Measurements from ENCODE around the gene HSPB1. TPM values are rescaled to one million over a fixed set of nuclear protein-coding genes. Genes with fewer than 3 reads are reported as not detected.
"Not testable (repeated sequence)": the region's sequence is repeated elsewhere in the genome, so short reads cannot be mapped to it uniquely, and the experiment has no call there.

Gene HSPB1
- polyA plus RNA-seq, 1 donor, result 204 TPM

DNA sequence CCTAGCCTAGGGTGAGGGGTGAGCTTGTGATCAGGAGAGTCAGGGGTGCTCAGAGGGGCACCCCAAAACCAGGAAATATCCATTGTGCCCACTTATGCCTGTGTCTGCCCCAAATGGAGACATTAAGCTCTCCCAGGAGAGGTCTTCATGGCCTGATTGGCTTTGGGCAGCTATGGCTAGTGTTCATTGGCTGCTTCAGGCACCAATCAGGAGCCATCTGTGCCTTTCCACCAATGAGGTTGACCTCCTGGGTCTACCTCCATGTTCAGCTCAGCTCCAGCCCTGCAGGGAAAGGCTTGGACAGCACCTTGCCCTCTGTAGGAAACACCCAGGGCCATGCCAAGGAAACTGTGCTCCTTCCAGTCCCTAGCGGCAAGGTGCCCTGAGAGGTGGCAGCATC, 23.9 kb upstream of the HSPB1 start:
- no peak overlapping the region for H3K27ac ChIP-seq (ENCODE audit: low read length)
- no peaks in the 10 kb centered on the region for H3K9me3 ChIP-seq (ENCODE audit: control insufficient read depth, low read depth, low read length)
- H3K4me1 ChIP-seq (ENCODE audit: control insufficient read depth, insufficient read depth, low read length), result peaks cover 5% of the 10 kb centered on the region
- no peaks in the 10 kb centered on the region for H3K36me3 ChIP-seq (ENCODE audit: control insufficient read depth, insufficient read depth, low read length)
- H3K27me3 ChIP-seq (ENCODE audit: control insufficient read depth, insufficient read depth, low read length), result peaks cover 70% of the 10 kb centered on the region
- WGBS (ENCODE audit: insufficient coverage, low lambda C conversion rate), result no CpG with 5 or more reads among the region's 1 CpG
- no peak for DNase-seq
- H3K4me3 ChIP-seq (ENCODE audit: low read length), result no peak overlapping the region

DNA sequence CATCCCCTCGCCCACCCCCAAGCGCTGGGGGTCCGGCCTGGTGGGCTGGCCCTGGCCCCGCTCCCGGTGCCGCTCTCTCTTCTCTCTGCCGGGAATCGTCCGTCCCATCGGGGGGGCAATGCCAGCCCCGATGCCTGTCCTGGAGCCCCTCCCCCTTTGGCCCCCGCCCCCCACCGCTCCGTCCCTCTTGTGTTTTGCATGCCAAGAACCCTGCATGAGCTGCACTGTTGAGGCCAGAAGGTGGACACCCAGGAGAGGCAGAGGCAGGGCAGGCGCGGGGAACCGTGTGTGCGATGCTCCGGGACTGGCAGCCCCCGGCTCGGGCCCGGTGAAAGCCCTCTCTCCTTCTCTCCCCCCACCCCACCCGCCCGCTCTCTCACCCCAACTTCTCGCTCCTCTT, 22.1 kb upstream of the HSPB1 start:
- no CpG with 5 or more reads among the region's 25 CpGs for WGBS (ENCODE audit: insufficient coverage, low lambda C conversion rate)
- Histone ChIP-seq H3K36me3 (ENCODE audit: control insufficient read depth, insufficient read depth, low read length) (no peaks in the 10 kb centered on the region), H3K27me3 (ENCODE audit: control insufficient read depth, insufficient read depth, low read length) (peaks cover 74% of the 10 kb centered on the region), H3K4me3 (ENCODE audit: low read length) (no peak overlapping the region), H3K27ac (ENCODE audit: low read length) (no peak overlapping the region), H3K4me1 (ENCODE audit: control insufficient read depth, insufficient read depth, low read length) (peaks cover 5% of the 10 kb centered on the region), H3K9me3 (ENCODE audit: control insufficient read depth, low read depth, low read length) (no peaks in the 10 kb centered on the region)
- DNase-seq, result no peak

- H3K9me3 ChIP-seq (ENCODE audit: control insufficient read depth, low read depth, low read length), result no peaks in the 10 kb centered on the region
- 9% methylated on average over 4 of the region's 63 CpGs for WGBS (ENCODE audit: insufficient coverage, low lambda C conversion rate)
- DNase-seq, result peak in 1 of 2 donors; percentile 33
- peaks cover 79% of the 10 kb centered on the region for H3K27me3 ChIP-seq (ENCODE audit: control insufficient read depth, insufficient read depth, low read length)
- H3K4me3 ChIP-seq (ENCODE audit: low read length), result no peak overlapping the region
- no peaks in the 10 kb centered on the region for H3K36me3 ChIP-seq (ENCODE audit: control insufficient read depth, insufficient read depth, low read length)
- H3K27ac ChIP-seq (ENCODE audit: low read length), result no peak overlapping the region
- H3K4me1 ChIP-seq (ENCODE audit: control insufficient read depth, insufficient read depth, low read length), result peaks cover 5% of the 10 kb centered on the region
Measured at GRCh38 chr7:76281006-76281705, 21.3 kb upstream of the HSPB1 start.

DNA sequence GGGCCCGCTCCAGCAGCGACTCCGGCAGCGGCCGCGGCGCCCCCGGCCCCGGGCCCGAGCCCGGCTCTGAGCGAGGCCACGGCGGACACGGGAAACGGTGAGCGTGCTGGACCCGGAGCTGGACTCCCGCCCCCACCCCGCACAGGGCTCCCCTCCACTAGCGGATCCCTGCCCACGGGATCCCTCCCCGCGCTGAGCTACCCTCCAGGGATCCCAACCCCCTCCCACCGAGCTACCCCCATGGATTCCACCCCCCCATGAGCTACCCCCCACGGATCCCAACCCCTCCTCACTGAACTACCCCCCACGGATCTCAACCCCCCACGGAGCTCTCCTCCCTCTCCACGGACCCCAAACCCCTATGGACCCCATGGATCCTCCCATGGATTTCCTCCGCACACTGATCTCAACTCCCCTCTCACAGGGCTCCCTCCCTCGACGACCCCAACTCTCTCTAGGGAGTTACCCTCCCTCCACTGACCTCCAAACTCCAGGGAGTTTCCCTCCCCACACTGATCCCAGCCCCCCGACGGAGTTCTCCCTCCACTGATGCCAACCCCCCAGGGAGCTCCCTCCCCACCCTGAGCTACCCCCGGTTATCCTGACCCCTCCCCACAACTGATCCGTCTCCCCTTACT, 20.6 kb upstream of the HSPB1 start:
- Histone ChIP-seq H3K9me3 (ENCODE audit: control insufficient read depth, low read depth, low read length) (no peaks in the 10 kb centered on the region), H3K27me3 (ENCODE audit: control insufficient read depth, insufficient read depth, low read length) (peaks cover 75% of the 10 kb centered on the region), H3K4me1 (ENCODE audit: control insufficient read depth, insufficient read depth, low read length) (peaks cover 5% of the 10 kb centered on the region), H3K36me3 (ENCODE audit: control insufficient read depth, insufficient read depth, low read length) (no peaks in the 10 kb centered on the region), H3K4me3 (ENCODE audit: low read length) (no peak overlapping the region), H3K27ac (ENCODE audit: low read length) (no peak overlapping the region)
- no peak for DNase-seq
- no CpG with 5 or more reads among the region's 36 CpGs for WGBS (ENCODE audit: insufficient coverage, low lambda C conversion rate)

DNA sequence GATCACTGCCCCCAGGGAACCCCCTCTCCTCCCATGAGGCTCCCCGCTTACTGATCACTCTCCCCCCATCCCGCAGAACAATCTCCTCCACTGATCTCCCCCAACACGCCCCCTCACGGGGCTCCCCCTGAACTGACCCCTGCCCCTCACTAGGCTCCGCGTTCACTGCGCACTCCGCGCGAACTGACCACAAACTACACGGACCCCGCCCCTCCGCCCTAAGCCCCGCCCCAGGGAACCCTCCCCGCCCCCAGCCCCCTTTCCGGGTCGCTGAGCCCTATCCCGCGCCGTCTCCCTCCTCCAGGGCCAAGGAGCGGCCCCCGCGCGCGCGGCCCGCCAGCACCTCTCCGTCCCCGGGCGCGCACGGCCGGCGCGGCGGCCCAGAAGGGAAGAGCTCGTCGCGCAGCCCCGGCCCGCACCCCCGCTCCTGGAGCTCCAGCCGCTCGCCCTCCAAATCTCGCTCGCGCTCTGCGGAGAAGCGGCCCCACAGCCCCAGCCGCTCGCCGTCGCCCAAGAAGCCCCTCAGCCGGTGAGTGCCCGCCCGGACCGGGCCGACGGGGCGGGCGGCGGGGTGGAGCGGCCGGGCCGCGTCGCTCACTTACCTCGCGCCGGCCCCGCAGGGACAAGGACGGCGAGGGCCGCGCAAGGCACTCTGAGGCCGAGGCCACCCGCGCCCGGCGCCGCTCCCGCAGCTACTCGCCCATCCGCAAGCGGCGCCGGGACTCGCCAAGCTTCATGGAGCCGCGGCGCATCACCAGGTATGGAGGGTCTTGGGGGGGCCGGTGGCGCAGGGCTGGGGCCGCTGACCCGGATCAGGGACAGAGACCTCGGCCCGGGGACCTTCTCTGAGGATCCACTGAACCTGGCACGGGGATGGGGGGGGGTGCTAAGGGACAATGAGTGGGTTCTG, 19.9 kb upstream of the HSPB1 start:
- peaks cover 5% of the 10 kb centered on the region for H3K4me1 ChIP-seq (ENCODE audit: control insufficient read depth, insufficient read depth, low read length)
- H3K27me3 ChIP-seq (ENCODE audit: control insufficient read depth, insufficient read depth, low read length), result peaks cover 71% of the 10 kb centered on the region
- DNase-seq, result no peak
- WGBS (ENCODE audit: insufficient coverage, low lambda C conversion rate), result no CpG with 5 or more reads among the region's 98 CpGs
- H3K27ac ChIP-seq (ENCODE audit: low read length), result no peak overlapping the region
- H3K36me3 ChIP-seq (ENCODE audit: control insufficient read depth, insufficient read depth, low read length), result no peaks in the 10 kb centered on the region
- no peak overlapping the region for H3K4me3 ChIP-seq (ENCODE audit: low read length)
- H3K9me3 ChIP-seq (ENCODE audit: control insufficient read depth, low read depth, low read length), result no peaks in the 10 kb centered on the region

DNA sequence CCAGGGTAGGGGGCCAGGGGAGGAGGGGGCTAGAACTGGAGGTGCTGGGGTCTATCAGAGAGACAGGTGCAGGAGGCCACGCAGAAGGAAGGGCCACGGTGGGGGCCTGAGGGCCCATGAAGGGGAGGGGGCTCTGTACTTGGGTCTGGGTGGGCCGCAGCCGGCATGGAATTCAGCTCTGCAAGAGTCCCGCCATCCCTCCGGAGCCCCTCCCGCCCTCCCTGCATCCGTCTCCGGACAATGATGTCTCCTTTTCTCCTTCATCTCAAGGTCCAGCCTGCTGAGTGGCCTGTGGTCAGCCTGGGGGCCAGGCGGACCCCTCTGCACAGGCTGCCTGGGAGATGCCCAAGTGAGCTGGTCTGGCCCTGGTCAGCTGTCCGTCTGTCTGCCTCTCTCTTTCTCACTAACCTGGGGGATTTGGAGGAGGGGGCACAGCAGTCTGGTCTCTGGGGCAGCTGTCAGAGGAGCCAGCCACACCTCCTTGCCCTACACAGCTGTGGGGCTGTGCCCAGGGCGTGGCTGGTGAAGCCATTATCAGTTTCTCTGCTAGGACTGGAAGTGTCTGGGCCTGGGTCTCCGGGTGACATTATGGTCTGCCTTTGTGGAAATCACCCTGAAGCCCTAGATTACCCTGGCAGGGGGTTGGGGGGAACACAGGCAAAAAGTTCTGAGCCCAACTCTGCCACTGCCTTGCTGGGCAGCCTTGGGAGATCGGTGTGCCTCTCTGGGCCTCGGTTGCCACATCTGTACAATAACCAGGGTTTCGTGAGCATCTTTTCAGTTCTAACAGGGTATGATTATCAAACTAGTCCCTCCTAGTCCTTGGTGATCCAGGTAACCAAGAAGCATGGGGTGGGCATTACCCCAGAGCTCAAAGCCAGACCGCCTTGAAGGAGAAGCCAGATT, 19.0 kb upstream of the HSPB1 start:
- H3K4me1 ChIP-seq (ENCODE audit: control insufficient read depth, insufficient read depth, low read length), result peaks cover 5% of the 10 kb centered on the region
- no peaks in the 10 kb centered on the region for H3K36me3 ChIP-seq (ENCODE audit: control insufficient read depth, insufficient read depth, low read length)
- no peak for DNase-seq
- WGBS (ENCODE audit: insufficient coverage, low lambda C conversion rate), result no CpG with 5 or more reads among the region's 17 CpGs
- H3K4me3 ChIP-seq (ENCODE audit: low read length), result no peak overlapping the region
- peaks cover 64% of the 10 kb centered on the region for H3K27me3 ChIP-seq (ENCODE audit: control insufficient read depth, insufficient read depth, low read length)
- no peaks in the 10 kb centered on the region for H3K9me3 ChIP-seq (ENCODE audit: control insufficient read depth, low read depth, low read length)
- H3K27ac ChIP-seq (ENCODE audit: low read length), result no peak overlapping the region

GRCh38 chr7:76285604-76286374, 16.7 kb upstream of the HSPB1 start:
- H3K9me3 ChIP-seq (ENCODE audit: control insufficient read depth, low read depth, low read length), result no peaks in the 10 kb centered on the region
- DNase-seq, result no peak
- peaks cover 42% of the 10 kb centered on the region for H3K27me3 ChIP-seq (ENCODE audit: control insufficient read depth, insufficient read depth, low read length)
- no CpG with 5 or more reads among the region's 29 CpGs for WGBS (ENCODE audit: insufficient coverage, low lambda C conversion rate)
- no peaks in the 10 kb centered on the region for H3K36me3 ChIP-seq (ENCODE audit: control insufficient read depth, insufficient read depth, low read length)
- H3K4me1 ChIP-seq (ENCODE audit: control insufficient read depth, insufficient read depth, low read length), result peaks cover 5% of the 10 kb centered on the region
- no peak overlapping the region for H3K4me3 ChIP-seq (ENCODE audit: low read length)
- no peak overlapping the region for H3K27ac ChIP-seq (ENCODE audit: low read length)

GRCh38 chr7:76286842-76287403, 15.6 kb upstream of the HSPB1 start:
- WGBS (ENCODE audit: insufficient coverage, low lambda C conversion rate), result no CpG with 5 or more reads among the region's 16 CpGs

GRCh38 chr7:76290847-76291350, 11.6 kb upstream of the HSPB1 start:
- H3K4me1 ChIP-seq (ENCODE audit: control insufficient read depth, insufficient read depth, low read length), result peaks cover 16% of the 10 kb centered on the region
- H3K27me3 ChIP-seq (ENCODE audit: control insufficient read depth, insufficient read depth, low read length); H3K36me3 ChIP-seq (ENCODE audit: control insufficient read depth, insufficient read depth, low read length); H3K9me3 ChIP-seq (ENCODE audit: control insufficient read depth, low read depth, low read length); H3K27ac ChIP-seq (ENCODE audit: low read length); H3K4me3 ChIP-seq (ENCODE audit: low read length); DNase-seq: not testable (repeated sequence)
- WGBS (ENCODE audit: insufficient coverage, low lambda C conversion rate), result no CpG with 5 or more reads among the region's 6 CpGs

More at GRCh38 chr7:76286842-76287403, 15.6 kb upstream of the HSPB1 start:
- DNase-seq, result no peak
- no peak overlapping the region for H3K27ac ChIP-seq (ENCODE audit: low read length)
- H3K9me3 ChIP-seq (ENCODE audit: control insufficient read depth, low read depth, low read length), result no peaks in the 10 kb centered on the region
- no peak overlapping the region for H3K4me3 ChIP-seq (ENCODE audit: low read length)
- no peaks in the 10 kb centered on the region for H3K36me3 ChIP-seq (ENCODE audit: control insufficient read depth, insufficient read depth, low read length)
- H3K4me1 ChIP-seq (ENCODE audit: control insufficient read depth, insufficient read depth, low read length), result peaks cover 9% of the 10 kb centered on the region
- peaks cover 33% of the 10 kb centered on the region for H3K27me3 ChIP-seq (ENCODE audit: control insufficient read depth, insufficient read depth, low read length)
